ENCODE measurements around the gene CCDC40.

DNA sequence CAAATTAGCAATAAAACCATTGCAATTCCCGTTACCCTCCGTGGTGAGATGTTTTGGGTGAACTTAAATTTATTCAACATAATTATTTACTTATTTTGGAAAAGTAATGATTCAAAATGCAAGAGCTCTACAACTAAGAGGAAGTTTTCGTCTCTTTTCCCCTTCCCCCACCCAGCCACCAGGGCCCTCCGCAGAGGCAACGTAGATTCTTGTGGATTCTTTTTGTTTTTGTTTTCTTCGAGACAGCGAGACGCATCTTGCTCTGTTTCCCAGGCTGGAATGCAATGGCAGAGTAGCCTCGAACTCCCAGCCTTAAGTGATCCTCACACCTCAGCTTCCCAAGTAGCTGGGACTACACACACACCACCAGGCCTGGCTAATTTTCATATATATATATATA lies 19.2 kb downstream of the CCDC40 start:
- no peak for TF ChIP-seq EZH2phosphoT487 (IDR thresholded peaks at IDR 0.05; ENCODE audit: insufficient read depth, low read depth)
- no peak for TF ChIP-seq EZH2 (IDR thresholded peaks at IDR 0.05; ENCODE audit: insufficient read depth, poor library complexity, severe bottlenecking)

Data from GM23248 (cell line).